Heart right ventricle (tissue), 16 donors: ENCODE results near the gene SYT15. TPM values are rescaled to one million over a fixed set of nuclear protein-coding genes. Genes with fewer than 3 reads are reported as not detected.
"Not testable (repeated sequence)": the region's sequence is repeated elsewhere in the genome, so short reads cannot be mapped to it uniquely, and the experiment has no call there.

Experiments used
- ATAC-seq, 8 donors: fragments of 200-7000 bp; cut with Tn5 transposase; one replicate each; pipeline ENCODE4 v1.9.1; 2020; ENCODE audit warnings: mild to moderate bottlenecking in 8 of 8, moderate library complexity in 8 of 8, moderate number of reproducible peaks in 1 of 8
- DNase-seq, 2 donors: peaks; one replicate each; pipeline ENCODE4 v3.0.0-alpha.2; 2020
- H3K27ac ChIP-seq, 10 donors: fragments of 200-600 bp; sonication (generic) in 2 of 10; one replicate each; pipeline versions ENCODE4 v1.5.0 to v1.8.0; 2020 to 2022; ENCODE audit warnings: mild to moderate bottlenecking in 3 of 10
- H3K27me3 ChIP-seq, 7 donors: fragments of 200-600 bp; one replicate each; pipeline ENCODE4 v1.8.0; 2021 to 2022; ENCODE audit warnings: mild to moderate bottlenecking in 2 of 7
- H3K36me3 ChIP-seq, 9 donors: fragments of 200-600 bp; sonication (generic) in 1 of 9; one replicate each; pipeline versions ENCODE4 v1.5.0 to v1.8.0; 2020 to 2022; ENCODE audit warnings: mild to moderate bottlenecking in 2 of 9
- H3K4me1 ChIP-seq, 9 donors: fragments of 200-600 bp; sonication (generic) in 1 of 9; one replicate each; pipeline versions ENCODE4 v1.5.0 to v1.8.0; 2020 to 2022; ENCODE audit warnings: mild to moderate bottlenecking in 4 of 9
- H3K4me3 ChIP-seq, 10 donors: fragments of 200-600 bp; sonication (generic) in 2 of 10; one replicate each; pipeline versions ENCODE4 v1.5.0 to v1.8.0; 2020 to 2022; ENCODE audit warnings: mild to moderate bottlenecking in 7 of 10, moderate library complexity in 2 of 10
- H3K9me3 ChIP-seq, 11 donors: fragments of 200-600 bp in 10 of 11; sonication (generic) in 2 of 11; one replicate each; pipeline versions ENCODE4 v1.5.0 to v1.8.0; 2013 to 2022; ENCODE audit warnings: mild to moderate bottlenecking in 2 of 11, control low read depth in 1 of 11, moderate library complexity in 1 of 11
- WGBS, 2 donors: extraction: QIAGEN DNeasy Blood & Tissue Kit; methylation state at CpG; one replicate each; pipeline ENCODE4 v1.1.7; 2013; ENCODE audit warnings: inconsistent platforms in 1 of 2; 5-methylcytosine and 5-hydroxymethylcytosine counted together
- intact Hi-C, 10 donors: fragments of 100-400 bp; cut with DNase I; formaldehyde crosslinking; loops; one replicate each; pipeline versions ENCODE4 v1.11.1 to v1.14.2; 2022
- polyA plus RNA-seq, 2 donors: library from polyadenylated mRNA; stranded (reverse); fragments of 200-250 nt; gene quantifications; one replicate each; pipeline ENCODE4 v1.2.3, GENCODE V29; 2013
- total RNA-seq, 10 donors: library from RNA; stranded (reverse); fragmentation: NEBNext Ultra II Directional in 3 of 10; extraction: Animal tissue kit (Norgen Biotek cat#: 25700) in 3 of 10; gene quantifications; one replicate each; pipeline versions ENCODE4 v1.2.1 to v1.2.4, GENCODE V29; 2021 to 2023
- TF ChIP-seq, protein P1 (sequence below), 9 donors: fragments of 200-600 bp; sonication (generic) in 2 of 9; IDR thresholded peaks; one replicate each; pipeline versions ENCODE4 v1.5.0 to v1.8.0; 2021 to 2022; ENCODE audit warnings: antibody characterized with exemption in 9 of 9, mild to moderate bottlenecking in 5 of 9, moderate library complexity in 1 of 9
- donor health status: Arrhythmogenic right ventricular cardiomyopathy.
- donor health status: ischemic (EF 13 %, LVEDD 7.1; RV severe dilation, severe dysfunction).
- donor health status: healthy with polysubstance abuse.
- donor health status: DM: no; HTN: yes; CAD: no.
- donor health status: DM: no; HTN: no; CAD: no.
- donor health status: ischemic (EF 25% LVEDD 6.9; RV normal size, moderate dysfunction).
- donor health status: ischemic (EF 25% LVEDD 5.7; RV mildly dilated, moderate dysfunction).
- donor health status: healthy.
- donor health status: DM: yes; HTN: yes; CAD: no.
- donor health status: Ischemic cardiomyopathy.
- donor health status: ischemic (EF 35%, LVEDD 5.7; RV mildly dilated, moderate dysfunction).
- donor health status: nonischemic (EF 11% LVEDD 7.7; RV severe dilation, severe dysfunction).
- donor health status: DM: yes; HTN: yes; CAD: no.
- donor health status: PGD.
- donor health status: ischemic (EF 29% LVEDD 5.4; RV normal size, mild dysfunction).
- donor health status: nonischemic (EF 23%, LVEDD 6.1; RV moderate dilation, normal function).

SYT15 gene
- total and polyA plus RNA-seq, 12 donors: 0.87 to 4.1 (median 2.9) TPM

DNA sequence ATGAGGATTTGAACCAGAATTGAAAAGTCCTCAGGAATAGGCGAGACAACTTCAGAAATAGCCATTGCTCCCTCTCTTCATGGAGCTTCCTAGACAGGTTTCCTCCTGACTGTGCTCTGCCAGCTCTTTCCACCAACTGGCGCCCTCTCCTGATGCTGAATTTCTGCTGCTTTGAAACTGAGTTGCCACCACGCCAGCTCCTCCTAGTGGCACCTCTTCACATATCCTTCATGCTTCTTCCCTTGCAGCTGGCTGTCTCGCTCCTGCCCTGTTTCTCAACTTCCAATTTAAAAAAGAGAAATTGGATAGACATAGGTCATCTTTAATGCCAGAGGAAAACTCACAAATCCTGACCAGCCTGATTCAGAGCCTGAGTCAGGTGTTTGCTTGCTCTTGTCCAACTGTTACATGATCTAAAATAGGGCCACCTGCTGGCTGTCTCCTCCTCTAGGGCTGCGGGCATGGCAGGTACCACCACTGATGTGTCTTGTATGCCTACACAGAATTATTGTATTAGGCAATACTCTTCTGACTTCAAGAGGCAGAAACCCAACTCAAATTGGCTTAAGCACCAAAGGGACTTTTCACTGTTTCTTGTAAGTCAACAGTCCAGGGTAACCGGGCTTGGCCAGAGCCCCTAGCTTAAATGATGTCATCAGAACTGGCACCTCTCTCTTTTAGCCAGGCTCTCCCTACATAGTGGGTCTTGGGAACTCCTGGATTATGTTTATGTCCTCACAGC, 13.2 kb upstream of the SYT15 start:
- H3K4me1 ChIP-seq, H3K27ac ChIP-seq, H3K36me3 ChIP-seq, H3K9me3 ChIP-seq, H3K4me3 ChIP-seq, H3K27me3 ChIP-seq, intact Hi-C loops: not testable (repeated sequence)
- TF ChIP-seq, protein P1, sequence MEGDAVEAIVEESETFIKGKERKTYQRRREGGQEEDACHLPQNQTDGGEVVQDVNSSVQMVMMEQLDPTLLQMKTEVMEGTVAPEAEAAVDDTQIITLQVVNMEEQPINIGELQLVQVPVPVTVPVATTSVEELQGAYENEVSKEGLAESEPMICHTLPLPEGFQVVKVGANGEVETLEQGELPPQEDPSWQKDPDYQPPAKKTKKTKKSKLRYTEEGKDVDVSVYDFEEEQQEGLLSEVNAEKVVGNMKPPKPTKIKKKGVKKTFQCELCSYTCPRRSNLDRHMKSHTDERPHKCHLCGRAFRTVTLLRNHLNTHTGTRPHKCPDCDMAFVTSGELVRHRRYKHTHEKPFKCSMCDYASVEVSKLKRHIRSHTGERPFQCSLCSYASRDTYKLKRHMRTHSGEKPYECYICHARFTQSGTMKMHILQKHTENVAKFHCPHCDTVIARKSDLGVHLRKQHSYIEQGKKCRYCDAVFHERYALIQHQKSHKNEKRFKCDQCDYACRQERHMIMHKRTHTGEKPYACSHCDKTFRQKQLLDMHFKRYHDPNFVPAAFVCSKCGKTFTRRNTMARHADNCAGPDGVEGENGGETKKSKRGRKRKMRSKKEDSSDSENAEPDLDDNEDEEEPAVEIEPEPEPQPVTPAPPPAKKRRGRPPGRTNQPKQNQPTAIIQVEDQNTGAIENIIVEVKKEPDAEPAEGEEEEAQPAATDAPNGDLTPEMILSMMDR (IDR thresholded peaks at IDR 0.05): peak; percentile 11 to 70 (median 56)
- ATAC-seq (peak; percentile 67 to 94 (median 84)), DNase-seq (peak in 1 of 2 donors; percentile 54)
- 12 to 16% methylated on average over 4 of the region's 6 CpGs for WGBS, 2 donors

DNA sequence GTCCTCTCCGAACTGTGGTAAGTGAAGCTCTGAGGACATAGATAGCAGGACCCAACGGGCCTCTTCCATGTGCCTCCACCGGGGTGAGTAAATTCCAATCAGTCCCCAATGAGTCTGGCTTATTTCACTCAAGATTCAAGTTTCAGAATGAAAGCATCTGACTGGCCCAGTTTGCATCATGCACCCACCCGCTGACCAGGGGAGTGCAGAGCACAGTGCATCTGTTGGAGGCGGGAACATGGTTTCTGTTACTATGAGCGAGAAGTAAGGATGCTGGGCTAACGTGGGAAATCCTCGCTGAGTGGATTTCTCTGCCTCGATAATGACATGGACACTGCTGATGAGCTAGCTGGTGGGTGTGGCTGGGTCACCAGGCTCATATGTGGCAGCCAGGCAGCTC, 11.8 kb upstream of the SYT15 start:
- DNase-seq, H3K27ac ChIP-seq, H3K27me3 ChIP-seq, H3K4me1 ChIP-seq, H3K4me3 ChIP-seq, H3K36me3 ChIP-seq, intact Hi-C loops, H3K9me3 ChIP-seq: not testable (repeated sequence)
- ATAC-seq: peak in 1 of 8 donors; percentile 30
- WGBS, 2 donors: 95 to 97% methylated on average over 2 to 3 of the region's 9 CpGs

DNA sequence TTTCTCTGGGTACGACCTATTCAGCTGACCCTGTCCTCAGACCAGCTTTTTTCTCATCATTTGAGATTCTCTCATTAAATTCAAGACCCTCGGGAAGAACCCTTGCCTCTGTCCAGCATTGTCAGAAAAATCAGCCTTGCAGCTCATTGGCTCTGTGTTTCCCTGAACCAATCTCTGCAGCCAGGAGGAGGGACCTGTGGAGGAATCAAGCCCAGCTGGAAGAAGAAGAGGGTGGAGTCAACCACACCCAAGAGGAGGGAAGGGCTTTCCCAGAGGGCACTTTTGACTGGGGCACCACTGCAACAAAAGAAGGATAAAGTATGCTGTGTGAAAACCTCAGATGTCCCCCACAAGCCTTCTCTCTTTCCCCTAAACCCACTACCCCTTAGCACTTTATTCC, 8.3 kb upstream of the SYT15 start:
- H3K9me3 ChIP-seq, intact Hi-C loops, ATAC-seq, H3K27ac ChIP-seq, H3K4me1 ChIP-seq, H3K4me3 ChIP-seq, H3K36me3 ChIP-seq, H3K27me3 ChIP-seq, DNase-seq: not testable (repeated sequence)
- WGBS, 2 donors: no CpG with 5 or more reads among the region's 2 CpGs

DNA sequence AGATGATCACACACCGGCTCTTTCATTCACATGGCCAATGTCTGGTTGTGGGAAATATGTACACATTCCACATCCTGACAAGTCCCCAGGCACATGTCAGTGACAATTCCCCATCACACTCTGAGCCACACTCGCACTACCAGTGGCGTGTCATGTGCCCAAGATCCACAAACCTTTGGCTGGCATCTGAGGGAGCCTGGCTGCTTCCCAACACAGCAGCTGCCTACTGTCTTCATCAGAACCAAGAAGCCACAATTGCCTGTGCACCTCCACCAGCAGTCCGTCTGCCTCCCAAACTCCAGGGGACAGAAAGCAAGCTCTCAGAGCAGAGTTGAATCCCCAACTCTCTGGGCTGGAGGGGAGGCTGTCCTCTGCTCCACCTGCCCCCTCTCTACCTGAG, 6.2 kb upstream of the SYT15 start:
- WGBS, 2 donors: 41 to 44% methylated on average over 3 of the region's 4 CpGs
- H3K27me3 ChIP-seq, intact Hi-C loops, H3K4me1 ChIP-seq, H3K9me3 ChIP-seq, H3K27ac ChIP-seq, H3K36me3 ChIP-seq, H3K4me3 ChIP-seq: not testable (repeated sequence)
- peak in 3 of 8 donors; percentile 54 to 59 (median 55) for ATAC-seq
- DNase-seq: peak in 1 of 2 donors; percentile 16

DNA sequence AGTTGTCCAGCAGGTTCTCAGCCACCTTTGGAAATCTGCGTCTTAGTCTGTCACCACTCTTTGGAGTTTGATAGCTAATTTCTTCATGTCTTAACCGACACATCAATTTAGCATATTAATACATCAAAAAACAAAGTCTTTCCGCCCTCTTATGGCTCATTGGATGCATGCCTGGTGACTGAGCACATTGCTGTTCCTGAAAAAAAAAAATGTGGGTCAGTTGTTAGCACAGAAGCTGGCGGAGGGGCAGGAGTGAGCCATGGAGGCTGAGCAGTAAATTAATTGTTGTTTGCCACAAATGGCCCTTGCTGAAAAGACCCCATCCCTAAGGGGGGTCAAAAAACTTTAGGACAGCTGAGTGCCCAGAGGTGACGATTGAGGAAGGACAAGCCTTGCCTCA, 5.6 kb upstream of the SYT15 start:
- H3K27me3 ChIP-seq, H3K4me3 ChIP-seq, intact Hi-C loops, H3K4me1 ChIP-seq, H3K27ac ChIP-seq, H3K36me3 ChIP-seq, ATAC-seq, H3K9me3 ChIP-seq, DNase-seq: not testable (repeated sequence)
- 60 to 70% methylated on average over 3 to 4 of the region's 5 CpGs for WGBS, 2 donors

DNA sequence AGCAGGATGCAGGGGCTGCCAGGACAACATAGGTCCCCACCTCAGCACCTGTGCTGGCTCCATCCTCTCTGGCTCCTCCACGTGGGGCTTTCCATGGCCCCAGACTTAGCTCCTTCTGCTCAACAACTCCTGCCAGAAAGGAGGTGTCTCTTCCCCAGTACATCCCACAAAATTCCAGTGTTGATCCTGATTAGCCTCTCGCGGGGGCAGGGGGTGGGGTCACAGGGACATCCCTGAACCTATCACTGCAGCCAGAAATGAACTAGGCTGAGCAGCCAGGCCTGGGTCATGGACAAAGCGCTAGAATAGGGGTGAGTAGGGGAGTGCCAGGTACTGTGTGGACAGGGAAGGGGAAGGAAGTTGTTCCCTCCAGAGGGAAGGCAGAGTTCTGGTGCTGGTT, 5.0 kb upstream of the SYT15 start:
- ATAC-seq: peak in 1 of 8 donors; percentile 29
- H3K4me3 ChIP-seq, H3K9me3 ChIP-seq, DNase-seq, intact Hi-C loops, H3K4me1 ChIP-seq, H3K27ac ChIP-seq, H3K36me3 ChIP-seq, H3K27me3 ChIP-seq: not testable (repeated sequence)
- 53 to 64% methylated on average over 3 of the region's 4 CpGs for WGBS, 2 donors

DNA sequence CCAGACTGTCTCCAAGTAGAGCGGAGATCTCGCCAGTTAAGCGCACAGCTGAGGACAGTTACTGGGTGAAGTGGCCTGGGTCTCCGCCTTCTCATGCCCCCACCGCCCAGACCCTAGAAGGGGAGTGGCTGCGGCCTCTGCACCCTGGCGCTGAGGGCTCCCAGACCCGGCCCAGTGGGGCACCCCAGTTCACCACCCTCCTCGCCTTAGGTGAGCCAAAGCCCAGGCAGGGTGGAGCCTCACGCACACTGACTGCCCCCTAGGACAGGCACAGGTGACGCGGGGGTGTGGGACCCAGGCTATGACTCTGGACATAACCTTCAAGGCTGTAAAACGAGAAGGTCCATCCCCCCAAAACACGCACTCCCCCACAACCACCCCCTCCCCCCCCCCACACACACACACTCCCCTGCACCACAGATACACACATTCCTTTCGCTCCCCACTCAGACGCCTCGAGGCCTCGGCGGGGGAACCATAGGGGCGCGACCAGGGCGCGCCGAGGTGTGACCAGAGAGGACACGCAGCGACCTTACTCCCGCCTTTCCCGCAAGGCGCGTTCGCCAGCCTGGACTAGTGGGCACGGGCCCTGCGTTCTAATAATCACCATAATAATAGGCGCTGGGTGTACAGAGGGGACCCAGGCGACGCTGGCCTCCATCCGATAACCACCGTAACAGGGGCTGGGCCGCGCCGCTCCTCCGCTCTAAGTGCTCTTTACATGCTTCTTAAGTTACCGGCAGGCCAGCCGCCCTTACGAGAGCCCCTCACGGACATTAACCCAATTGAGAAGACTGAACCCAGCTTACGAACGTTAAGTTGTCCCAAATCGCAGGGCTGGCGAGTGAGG, 1.1 kb upstream of the SYT15 start:
- DNase-seq, H3K27ac ChIP-seq, intact Hi-C loops, H3K4me1 ChIP-seq, H3K36me3 ChIP-seq, ATAC-seq, H3K27me3 ChIP-seq, H3K9me3 ChIP-seq: not testable (repeated sequence)
- 29 to 30% methylated on average over 33 to 40 of the region's 50 CpGs for WGBS, 2 donors
- peak overlapping the region in 5 of 10 donors; percentile 12 to 34 (median 15) for H3K4me3 ChIP-seq

DNA sequence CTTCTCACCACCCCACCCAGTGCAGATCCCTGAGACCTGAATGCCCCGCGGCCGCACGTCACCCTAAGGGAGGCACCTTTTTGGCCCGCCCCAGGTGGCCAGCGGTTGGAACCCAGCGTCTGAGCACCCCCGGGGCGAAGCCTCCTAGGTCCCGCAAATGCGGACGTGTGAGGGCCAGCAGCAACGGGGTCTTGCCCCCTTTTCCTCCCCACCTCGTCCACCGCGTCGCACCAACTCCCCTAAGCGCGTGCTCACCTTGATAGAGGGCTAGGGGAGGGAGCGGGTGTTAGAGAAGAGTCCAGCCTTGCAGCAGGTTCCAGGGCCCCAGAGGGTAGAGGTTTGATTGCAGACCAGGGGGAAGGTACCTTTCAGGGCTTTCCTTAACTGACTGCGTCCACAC, 450 bp downstream of the SYT15 start:
- H3K4me3 ChIP-seq, H3K9me3 ChIP-seq, H3K27ac ChIP-seq, H3K27me3 ChIP-seq, DNase-seq, ATAC-seq, intact Hi-C loops, H3K36me3 ChIP-seq, H3K4me1 ChIP-seq: not testable (repeated sequence)
- WGBS, 2 donors: 55% methylated on average over 10 of the region's 21 CpGs; no CpG with 5 or more reads in 1 of the 2 donors

DNA sequence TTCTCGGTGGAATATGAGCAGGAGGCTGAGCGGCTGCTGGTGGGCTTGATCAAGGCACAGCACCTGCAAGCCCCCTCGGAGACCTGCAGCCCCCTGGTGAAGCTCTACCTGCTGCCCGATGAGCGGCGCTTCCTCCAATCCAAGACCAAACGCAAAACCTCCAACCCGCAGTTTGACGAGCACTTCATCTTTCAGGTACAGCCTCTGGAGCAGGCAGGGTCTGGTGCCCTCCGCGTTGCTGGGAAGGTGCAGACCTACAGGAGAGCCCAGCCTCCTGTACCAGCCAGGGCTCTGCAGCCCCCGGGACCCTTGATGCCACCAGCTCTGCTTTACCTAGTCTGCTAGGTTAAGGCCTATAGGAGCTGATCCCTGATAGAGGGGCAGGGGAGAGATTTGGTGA, 3.1 kb downstream of the SYT15 start:
- DNase-seq, H3K36me3 ChIP-seq, H3K9me3 ChIP-seq, H3K27ac ChIP-seq, ATAC-seq, H3K27me3 ChIP-seq, H3K4me3 ChIP-seq, H3K4me1 ChIP-seq, intact Hi-C loops: not testable (repeated sequence)
- 95 to 96% methylated on average over 5 to 8 of the region's 12 CpGs for WGBS, 2 donors

DNA sequence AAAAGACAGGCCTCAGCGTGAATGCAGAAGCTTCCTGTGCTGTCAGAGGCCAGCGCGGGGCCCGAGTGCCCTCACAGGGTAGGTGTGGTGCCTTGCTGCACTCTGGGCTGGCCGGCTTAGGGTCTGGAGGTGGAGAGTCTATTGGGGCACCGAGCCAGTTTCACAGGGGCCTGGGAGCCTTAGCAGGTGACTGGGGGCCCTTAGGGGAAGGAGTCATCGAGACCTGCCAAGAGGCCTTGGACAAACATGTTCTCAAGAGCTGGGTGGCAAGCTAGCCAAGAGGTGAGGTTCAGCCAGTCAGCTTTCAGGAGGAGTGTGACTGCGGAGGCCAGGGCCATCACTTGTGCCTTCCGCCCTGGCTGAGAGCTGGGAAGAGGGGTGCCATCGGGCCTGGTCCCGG, 3.6 kb downstream of the SYT15 start:
- H3K36me3 ChIP-seq, H3K27ac ChIP-seq, intact Hi-C loops, H3K9me3 ChIP-seq, H3K27me3 ChIP-seq, H3K4me3 ChIP-seq, DNase-seq, ATAC-seq, H3K4me1 ChIP-seq: not testable (repeated sequence)
- 49% methylated on average over 3 of the region's 11 CpGs; no CpG with 5 or more reads in 1 of the 2 donors for WGBS, 2 donors
